Measurements from ENCODE around the gene IL12A. TPM values are rescaled to one million over a fixed set of nuclear protein-coding genes. Genes with fewer than 3 reads are reported as not detected.

The IL12A gene
- total RNA-seq, 2 donors from 2014 or later = 0.25 to 0.69 TPM

- TF ChIP-seq, protein P1, sequence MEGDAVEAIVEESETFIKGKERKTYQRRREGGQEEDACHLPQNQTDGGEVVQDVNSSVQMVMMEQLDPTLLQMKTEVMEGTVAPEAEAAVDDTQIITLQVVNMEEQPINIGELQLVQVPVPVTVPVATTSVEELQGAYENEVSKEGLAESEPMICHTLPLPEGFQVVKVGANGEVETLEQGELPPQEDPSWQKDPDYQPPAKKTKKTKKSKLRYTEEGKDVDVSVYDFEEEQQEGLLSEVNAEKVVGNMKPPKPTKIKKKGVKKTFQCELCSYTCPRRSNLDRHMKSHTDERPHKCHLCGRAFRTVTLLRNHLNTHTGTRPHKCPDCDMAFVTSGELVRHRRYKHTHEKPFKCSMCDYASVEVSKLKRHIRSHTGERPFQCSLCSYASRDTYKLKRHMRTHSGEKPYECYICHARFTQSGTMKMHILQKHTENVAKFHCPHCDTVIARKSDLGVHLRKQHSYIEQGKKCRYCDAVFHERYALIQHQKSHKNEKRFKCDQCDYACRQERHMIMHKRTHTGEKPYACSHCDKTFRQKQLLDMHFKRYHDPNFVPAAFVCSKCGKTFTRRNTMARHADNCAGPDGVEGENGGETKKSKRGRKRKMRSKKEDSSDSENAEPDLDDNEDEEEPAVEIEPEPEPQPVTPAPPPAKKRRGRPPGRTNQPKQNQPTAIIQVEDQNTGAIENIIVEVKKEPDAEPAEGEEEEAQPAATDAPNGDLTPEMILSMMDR (IDR thresholded peaks at IDR 0.05) = no peak
- intact Hi-C loops (cut with DNase I) = loop anchor here (10.0 kb wide), 2 partner anchors 179 to 309 kb away; no protein-coding TSS in a partner anchor
- H3K9me3 ChIP-seq = no peaks in the 10 kb centered on the region
- no peaks in the 10 kb centered on the region for H3K4me1 ChIP-seq
- H3K27ac ChIP-seq = no peak overlapping the region
- no peak overlapping the region for H3K9ac ChIP-seq (ENCODE audit: low read depth in 2 of 2, low read length in 2 of 2)
- peaks cover 4% of the 10 kb centered on the region for H3K27me3 ChIP-seq
- H3K36me3 ChIP-seq = no peaks in the 10 kb centered on the region
- DNase-seq = no peak
- H3K4me3 ChIP-seq = no peak overlapping the region
Observed at GRCh38 chr3:160035757-160036156, 47.1 kb downstream of the IL12A start.

- H3K9me3 ChIP-seq = no peaks in the 10 kb centered on the region
- no peak for DNase-seq
- intact Hi-C loops (cut with DNase I) = loop anchor here (10.0 kb wide), 2 partner anchors 176 to 306 kb away; no protein-coding TSS in a partner anchor
- peaks cover 4% of the 10 kb centered on the region for H3K27me3 ChIP-seq
- no peaks in the 10 kb centered on the region for H3K4me1 ChIP-seq
- TF ChIP-seq, protein P1 (IDR thresholded peaks at IDR 0.05) = no peak
- H3K9ac ChIP-seq (ENCODE audit: low read depth in 2 of 2, low read length in 2 of 2) = no peak overlapping the region
- no peak overlapping the region for H3K27ac ChIP-seq
- no peaks in the 10 kb centered on the region for H3K36me3 ChIP-seq
- H3K4me3 ChIP-seq = no peak overlapping the region
Observed at GRCh38 chr3:160038862-160039562, 50.4 kb downstream of the IL12A start.

- DNase-seq = no peak
- H3K27ac ChIP-seq = no peak overlapping the region
- H3K9ac ChIP-seq (ENCODE audit: low read depth in 2 of 2, low read length in 2 of 2) = no peak overlapping the region
- no peaks in the 10 kb centered on the region for H3K4me1 ChIP-seq
- H3K4me3 ChIP-seq = no peak overlapping the region
- H3K9me3 ChIP-seq = no peaks in the 10 kb centered on the region
- no peaks in the 10 kb centered on the region for H3K36me3 ChIP-seq
- intact Hi-C loops (cut with DNase I) = no loop called here
- TF ChIP-seq, protein P1 (IDR thresholded peaks at IDR 0.05) = no peak
- H3K27me3 ChIP-seq = peaks cover 4% of the 10 kb centered on the region
Observed at GRCh38 chr3:160040181-160040580, 51.5 kb downstream of the IL12A start.

- DNase-seq = no peak
- TF ChIP-seq, protein P1 (IDR thresholded peaks at IDR 0.05) = no peak
- intact Hi-C loops (cut with DNase I) = no loop called here
- Histone ChIP-seq H3K9ac (ENCODE audit: low read depth in 2 of 2, low read length in 2 of 2) (no peak overlapping the region), H3K4me3 (no peak overlapping the region), H3K36me3 (no peaks in the 10 kb centered on the region), H3K9me3 (no peaks in the 10 kb centered on the region), H3K4me1 (no peaks in the 10 kb centered on the region), H3K27me3 (peaks cover 4% of the 10 kb centered on the region), H3K27ac (no peak overlapping the region)
Observed at GRCh38 chr3:160041465-160041864, 52.8 kb downstream of the IL12A start.

DNA sequence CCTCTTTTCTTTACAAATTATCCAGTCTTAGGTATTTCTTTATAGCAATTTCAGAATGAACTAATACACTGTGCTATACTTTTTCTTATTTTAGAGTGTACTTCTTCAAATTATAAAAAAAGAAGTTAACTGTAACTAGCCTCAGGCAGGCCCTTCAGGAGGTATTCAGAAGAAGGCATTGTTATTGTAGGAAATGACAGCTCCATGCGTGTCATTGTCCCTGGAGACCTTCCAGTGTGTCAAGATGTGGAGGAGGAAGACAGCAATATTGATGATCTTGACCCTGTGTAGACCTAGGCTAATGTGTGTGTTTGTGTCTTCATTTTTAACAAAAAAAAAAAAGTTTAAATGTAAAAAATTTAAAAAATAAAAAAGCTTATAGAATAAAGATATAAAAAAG lies 55.5 kb downstream of the IL12A start:
- Histone ChIP-seq H3K9me3 (no peaks in the 10 kb centered on the region), H3K27me3 (no peaks in the 10 kb centered on the region), H3K4me1 (no peaks in the 10 kb centered on the region), H3K9ac (ENCODE audit: low read depth in 2 of 2, low read length in 2 of 2) (no peak overlapping the region), H3K27ac (no peak overlapping the region), H3K4me3 (no peak overlapping the region), H3K36me3 (no peaks in the 10 kb centered on the region)
- no peak for DNase-seq
- TF ChIP-seq, protein P1 (IDR thresholded peaks at IDR 0.05) = no peak
- intact Hi-C loops (cut with DNase I) = no loop called here

Other genes with a start within 250 kb of the IL12A start
- gene SCHIP1, start 149.0 kb upstream of the IL12A start, total RNA-seq = 1 to 10 TPM in 1 of 2 donors, under 1 TPM in 1; 0.35 to 2.5 TPM
- 1 to 10 TPM in 1 of 2 donors, under 1 TPM in 1; 0.72 to 1.9 TPM for gene C3orf80, start 236.6 kb downstream of the IL12A start, total RNA-seq

Measured in colonic mucosa (tissue), 4 donors.